ENCODE data around the gene PRSS56.

- TF ChIP-seq POLR2A (IDR thresholded peaks at IDR 0.05) (no peak), CTCF (IDR thresholded peaks at IDR 0.05) (no peak)
Measured at GRCh38 chr2:232563580-232563979, 43.4 kb downstream of the PRSS56 start.
